ENCODE data around the gene ALG13. TPM values are rescaled to one million over a fixed set of nuclear protein-coding genes. Genes with fewer than 3 reads are reported as not detected.

The ALG13 gene
- total RNA-seq, 1 donor from 2014 or later, result 78.4 TPM

DNA sequence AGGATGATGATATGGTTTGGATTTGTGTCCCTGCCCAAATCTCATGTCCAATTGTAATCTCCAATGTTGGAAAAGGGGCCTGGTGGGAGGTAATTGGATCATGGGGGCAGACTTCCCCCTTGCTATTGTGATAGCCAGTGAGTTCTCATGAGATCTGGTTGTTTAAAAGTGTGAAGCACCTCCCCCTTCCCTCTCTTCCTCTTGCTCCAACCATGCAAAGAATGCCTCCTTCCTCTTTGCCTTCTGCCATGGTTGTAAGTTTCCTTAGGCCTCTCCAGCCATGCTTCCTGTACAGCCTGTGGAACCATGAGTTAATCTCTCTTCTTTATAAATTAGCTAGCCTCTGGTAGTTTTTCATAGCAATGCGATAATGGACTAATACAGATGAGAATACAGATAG is 19.7 kb upstream of the ALG13 start:
- H3K27ac Mint-ChIP-seq (ENCODE audit: unreplicated experiment), result no peak overlapping the region
- H3K27me3 Mint-ChIP-seq (ENCODE audit: unreplicated experiment), result peaks cover 12% of the 10 kb centered on the region
- no peaks in the 10 kb centered on the region for H3K4me1 Mint-ChIP-seq (ENCODE audit: unreplicated experiment)
- no peak for TF ChIP-seq CTCF (IDR thresholded peaks at IDR 0.05)
- DNase-seq (ENCODE audit: extremely low spot score, unreplicated experiment), result no peak
- no peak overlapping the region for H3K4me3 Mint-ChIP-seq (ENCODE audit: unreplicated experiment)
- H3K9me3 Mint-ChIP-seq (ENCODE audit: unreplicated experiment), result no peaks in the 10 kb centered on the region
- H3K36me3 Mint-ChIP-seq (ENCODE audit: unreplicated experiment), result no peaks in the 10 kb centered on the region

DNA sequence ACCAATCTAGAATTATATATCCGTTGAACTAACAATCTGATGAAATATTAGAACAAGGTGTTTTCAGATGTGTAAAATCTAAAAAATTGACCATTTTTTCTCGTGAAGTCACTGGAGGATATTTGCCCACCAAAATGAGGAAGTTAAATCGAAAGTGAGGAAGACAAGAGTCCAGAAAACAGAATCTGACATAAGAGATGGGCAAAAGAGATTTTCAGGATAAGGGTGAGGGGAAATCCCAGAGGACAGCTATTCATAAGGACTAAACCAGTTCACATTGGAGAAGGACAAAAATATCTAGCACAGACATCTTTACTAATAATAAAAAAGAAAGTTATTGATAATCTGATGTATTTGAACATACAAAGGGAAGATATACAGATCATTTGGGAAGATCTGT is 18.7 kb upstream of the ALG13 start:
- Mint-ChIP-seq H3K27ac (ENCODE audit: unreplicated experiment) (no peak overlapping the region), H3K4me3 (ENCODE audit: unreplicated experiment) (no peak overlapping the region), H3K9me3 (ENCODE audit: unreplicated experiment) (no peaks in the 10 kb centered on the region)

DNA sequence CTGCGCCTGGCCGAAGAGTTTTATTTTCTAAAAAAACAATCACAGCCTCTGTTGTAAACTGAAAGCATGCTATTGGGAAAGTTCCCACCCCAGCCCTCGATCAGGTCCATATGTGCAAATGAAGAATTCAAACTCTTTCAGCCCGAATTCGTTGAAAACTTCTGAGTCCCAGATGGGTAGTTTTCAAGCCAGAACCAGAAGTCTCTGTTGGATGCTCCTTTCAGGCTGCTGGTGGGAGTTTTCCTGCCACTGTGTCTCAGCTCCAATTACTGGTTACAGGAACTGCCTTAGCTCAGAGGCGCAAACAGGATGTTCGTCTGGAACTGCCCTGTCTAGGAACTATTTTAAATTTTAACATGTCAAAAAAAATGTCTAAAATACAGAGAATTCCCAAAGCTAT is 9.3 kb upstream of the ALG13 start:
- Mint-ChIP-seq H3K36me3 (ENCODE audit: unreplicated experiment) (no peaks in the 10 kb centered on the region), H3K4me1 (ENCODE audit: unreplicated experiment) (peaks cover 4% of the 10 kb centered on the region), H3K4me3 (ENCODE audit: unreplicated experiment) (no peak overlapping the region), H3K27ac (ENCODE audit: unreplicated experiment) (no peak overlapping the region), H3K9me3 (ENCODE audit: unreplicated experiment) (no peaks in the 10 kb centered on the region), H3K27me3 (ENCODE audit: unreplicated experiment) (peaks cover under 1% of the 10 kb centered on the region)
- no peak for DNase-seq (ENCODE audit: extremely low spot score, unreplicated experiment)
- no peak for TF ChIP-seq CTCF (IDR thresholded peaks at IDR 0.05)

More for the DNA sequence above, 18.7 kb upstream of the ALG13 start:
- Mint-ChIP-seq H3K27me3 (ENCODE audit: unreplicated experiment) (peaks cover 10% of the 10 kb centered on the region), H3K4me1 (ENCODE audit: unreplicated experiment) (no peaks in the 10 kb centered on the region), H3K36me3 (ENCODE audit: unreplicated experiment) (no peaks in the 10 kb centered on the region)
- TF ChIP-seq CTCF (IDR thresholded peaks at IDR 0.05), result no peak
- DNase-seq (ENCODE audit: extremely low spot score, unreplicated experiment), result no peak

DNA sequence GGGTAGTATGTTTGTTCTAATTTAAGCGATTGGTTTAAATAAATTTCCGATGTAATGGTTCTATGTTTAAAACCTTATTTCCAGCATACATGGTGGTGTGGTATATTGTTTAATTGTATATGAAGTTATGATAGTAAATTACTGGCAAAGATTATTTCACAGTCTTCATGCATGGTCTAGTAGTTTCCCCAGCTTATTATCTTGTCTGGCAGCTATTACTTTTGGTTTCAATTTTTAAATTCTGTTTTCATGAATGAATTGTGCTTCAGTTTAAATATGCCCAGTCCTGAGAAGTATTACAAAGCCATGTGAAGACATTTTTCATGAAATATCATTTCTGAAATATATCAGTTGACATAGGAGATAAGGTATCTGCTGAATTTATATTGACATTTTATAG is 6.3 kb downstream of the ALG13 start:
- Mint-ChIP-seq H3K36me3 (ENCODE audit: unreplicated experiment) (peaks cover 65% of the 10 kb centered on the region), H3K9me3 (ENCODE audit: unreplicated experiment) (no peaks in the 10 kb centered on the region), H3K4me1 (ENCODE audit: unreplicated experiment) (peaks cover 13% of the 10 kb centered on the region), H3K27me3 (ENCODE audit: unreplicated experiment) (no peaks in the 10 kb centered on the region), H3K27ac (ENCODE audit: unreplicated experiment) (no peak overlapping the region), H3K4me3 (ENCODE audit: unreplicated experiment) (no peak overlapping the region)
- DNase-seq (ENCODE audit: extremely low spot score, unreplicated experiment), result no peak
- no peak for TF ChIP-seq CTCF (IDR thresholded peaks at IDR 0.05)

GRCh38 chrX:111695297-111695880 is 14.4 kb downstream of the ALG13 start:
- no peak for TF ChIP-seq CTCF (IDR thresholded peaks at IDR 0.05)
- H3K27ac Mint-ChIP-seq (ENCODE audit: unreplicated experiment), result no peak overlapping the region
- no peaks in the 10 kb centered on the region for H3K4me1 Mint-ChIP-seq (ENCODE audit: unreplicated experiment)
- H3K9me3 Mint-ChIP-seq (ENCODE audit: unreplicated experiment), result no peaks in the 10 kb centered on the region
- no peak overlapping the region for H3K4me3 Mint-ChIP-seq (ENCODE audit: unreplicated experiment)
- H3K27me3 Mint-ChIP-seq (ENCODE audit: unreplicated experiment), result no peaks in the 10 kb centered on the region
- H3K36me3 Mint-ChIP-seq (ENCODE audit: unreplicated experiment), result peaks cover 6% of the 10 kb centered on the region
- DNase-seq (ENCODE audit: extremely low spot score, unreplicated experiment), result no peak

Data from osteocyte (in vitro differentiated cells).